H9 (cell line): ENCODE data around the gene GBP1. TPM values are rescaled to one million over a fixed set of nuclear protein-coding genes. Genes with fewer than 3 reads are reported as not detected.
"Not testable (repeated sequence)": the region's sequence is repeated elsewhere in the genome, so short reads cannot be mapped to it uniquely, and the experiment has no call there.

ENCODE experiments used
- DNase-seq: peaks from one replicate; pipeline ENCODE4 v3.0.0-alpha.2; 2017
- H2AFZ ChIP-seq: one replicate; pipeline ENCODE4 v1.6.1; 2013; ENCODE audit warnings: mild to moderate bottlenecking, low read length, control low read depth, moderate library complexity
- H2AK5ac ChIP-seq: 2 replicates; pipeline ENCODE4 v1.6.1; 2013; ENCODE audit warnings: low read length, control low read depth, mixed read lengths; ENCODE audit not compliant: insufficient read length
- H2BK120ac ChIP-seq: one replicate; pipeline ENCODE4 v1.6.1; 2013; ENCODE audit warnings: low read depth, mild to moderate bottlenecking, low read length, control low read depth, inconsistent platforms; ENCODE audit not compliant: poor library complexity, severe bottlenecking
- H2BK12ac ChIP-seq: 2 replicates; pipeline ENCODE4 v1.6.1; 2013; ENCODE audit warnings: low read length, control low read depth, mixed read lengths, low read depth; ENCODE audit not compliant: insufficient read length
- H2BK15ac ChIP-seq: 2 replicates; pipeline ENCODE4 v1.6.1; 2013; ENCODE audit warnings: low read depth, low read length, control low read depth
- H2BK20ac ChIP-seq: one replicate; pipeline ENCODE4 v1.6.1; 2013; ENCODE audit warnings: low read depth, mild to moderate bottlenecking, low read length, control low read depth, inconsistent platforms; ENCODE audit not compliant: poor library complexity, severe bottlenecking
- H2BK5ac ChIP-seq: 2 replicates; pipeline ENCODE4 v1.6.1; 2013; ENCODE audit warnings: low read length, control low read depth, mixed read lengths; ENCODE audit not compliant: insufficient read length
- H3K14ac ChIP-seq: 2 replicates; pipeline ENCODE4 v1.6.1; 2013; ENCODE audit warnings: low read length, control low read depth; ENCODE audit not compliant: insufficient read depth
- H3K18ac ChIP-seq: 2 replicates; pipeline ENCODE4 v1.6.1; 2013; ENCODE audit warnings: low read depth, mild to moderate bottlenecking, mixed read lengths, low read length, control low read depth; ENCODE audit not compliant: insufficient read length
- H3K23ac ChIP-seq: 2 replicates; pipeline ENCODE4 v1.6.1; 2013; ENCODE audit warnings: low read length, control low read depth, mixed read lengths, low read depth; ENCODE audit not compliant: insufficient read length
- H3K23me2 ChIP-seq: 2 replicates; pipeline ENCODE4 v1.6.1; 2013; ENCODE audit warnings: low read depth, mild to moderate bottlenecking, mixed read lengths, low read length, control low read depth; ENCODE audit not compliant: insufficient read length, poor library complexity, severe bottlenecking
- H3K27ac ChIP-seq: 2 replicates; pipeline ENCODE4 v1.5.1; 2013; ENCODE audit warnings: low read length, control low read depth, mixed read lengths, low read depth; ENCODE audit not compliant: insufficient read length
- H3K27me3 ChIP-seq: 2 replicates; pipeline ENCODE4 v1.6.1; 2013; ENCODE audit warnings: low read length, control low read depth, inconsistent platforms; ENCODE audit not compliant: insufficient read depth
- H3K4ac ChIP-seq: 2 replicates; pipeline ENCODE4 v1.6.1; 2013; ENCODE audit warnings: low read depth, mild to moderate bottlenecking, control low read depth, inconsistent platforms, low read length, moderate library complexity
- H3K4me1 ChIP-seq: 2 replicates; pipeline ENCODE4 v1.6.1; 2013; ENCODE audit warnings: low read length, control low read depth, inconsistent platforms; ENCODE audit not compliant: insufficient read depth
- H3K4me2 ChIP-seq: 2 replicates; pipeline ENCODE4 v1.6.1; 2013; ENCODE audit warnings: low read length, control low read depth, mixed read lengths; ENCODE audit not compliant: insufficient read length, insufficient read depth
- H3K56ac ChIP-seq: 2 replicates; pipeline ENCODE4 v1.6.1; 2013; ENCODE audit warnings: low read depth, mild to moderate bottlenecking, mixed read lengths, low read length, control low read depth; ENCODE audit not compliant: insufficient read length
- H3K79me1 ChIP-seq: 2 replicates; pipeline ENCODE4 v1.6.1; 2013; ENCODE audit warnings: low read depth, mild to moderate bottlenecking, moderate library complexity, low read length, control low read depth, inconsistent platforms; ENCODE audit not compliant: insufficient read depth, poor library complexity, severe bottlenecking
- H3K79me2 ChIP-seq: 2 replicates; pipeline ENCODE4 v1.6.1; 2013; ENCODE audit warnings: low read length, control low read depth, inconsistent platforms; ENCODE audit not compliant: insufficient read depth
- H3K9ac ChIP-seq: 2 replicates; pipeline ENCODE4 v1.6.1; 2013; ENCODE audit warnings: low read length, control low read depth, mixed read lengths; ENCODE audit not compliant: insufficient read length; ENCODE audit errors: extremely low read depth
- H3K9me3 ChIP-seq: one replicate; pipeline ENCODE4 v1.6.1; 2013; ENCODE audit warnings: low read depth, low read length, inconsistent platforms; ENCODE audit not compliant: control insufficient read depth
- H3T11ph ChIP-seq: one replicate; pipeline ENCODE4 v1.6.1; 2013; ENCODE audit warnings: mild to moderate bottlenecking, low read length, control low read depth, inconsistent platforms
- H4K20me1 ChIP-seq: one replicate; pipeline ENCODE4 v1.6.1; 2013; ENCODE audit not compliant: control insufficient read depth, insufficient read length, insufficient read depth
- H4K5ac ChIP-seq: 2 replicates; pipeline ENCODE4 v1.6.1; 2013; ENCODE audit warnings: low read depth, mild to moderate bottlenecking, mixed read lengths, low read length, control low read depth; ENCODE audit not compliant: insufficient read length
- H4K8ac ChIP-seq: replicated peaks from 2 replicates; pipeline ENCODE4 v1.6.1; 2013; ENCODE audit warnings: low read length, control low read depth, mixed read lengths, low read depth; ENCODE audit not compliant: insufficient read length
- H4K91ac ChIP-seq: 2 replicates; pipeline ENCODE4 v1.6.1; 2013; ENCODE audit warnings: low read depth, mild to moderate bottlenecking, moderate library complexity, mixed read lengths, low read length, control low read depth; ENCODE audit not compliant: insufficient read length
- H3K27ac Mint-ChIP-seq, 3 experiments: 2 replicates in 2 of 3; 3 replicates in 1 of 3; pipeline ENCODE4 v1.8.0; 2020 to 2021; ENCODE audit warnings: mixed read lengths in 3 of 3, mild to moderate bottlenecking in 1 of 3, moderate library complexity in 1 of 3
- H3K27me3 Mint-ChIP-seq: 2 replicates; pipeline ENCODE4 v1.8.0; 2021; ENCODE audit warnings: low read depth, mild to moderate bottlenecking, moderate library complexity, mixed read lengths
- H3K36me3 Mint-ChIP-seq, 3 experiments: 2 replicates in 2 of 3; 3 replicates in 1 of 3; pipeline ENCODE4 v1.8.0; 2020 to 2021; ENCODE audit warnings: low read depth in 3 of 3, mixed read lengths in 3 of 3; ENCODE audit not compliant: insufficient read depth in 1 of 3
- H3K4me1 Mint-ChIP-seq, 2 experiments: 2 replicates each; pipeline ENCODE4 v1.8.0; 2020; ENCODE audit warnings: mixed read lengths in 2 of 2
- H3K4me3 Mint-ChIP-seq, 2 experiments: 2 replicates in 1 of 2; 3 replicates in 1 of 2; pipeline ENCODE4 v1.8.0; 2020 to 2021; ENCODE audit warnings: mild to moderate bottlenecking in 2 of 2, mixed read lengths in 2 of 2, moderate library complexity in 1 of 2
- H3K9me3 Mint-ChIP-seq, 2 experiments: 2 replicates in 1 of 2; 3 replicates in 1 of 2; pipeline ENCODE4 v1.8.0; 2020; ENCODE audit warnings: mild to moderate bottlenecking in 2 of 2, mixed read lengths in 2 of 2, moderate library complexity in 1 of 2
- CTCF ChIP-seq: fragments of 200-600 bp; sonication (generic); conservative IDR thresholded peaks from 3 replicates; pipeline ENCODE4 v1.8.0; 2021; ENCODE audit warnings: antibody characterized with exemption, mild to moderate bottlenecking
- WGBS: extraction: QIAGEN DNeasy Blood & Tissue Kit; methylation state at CpG from one replicate; pipeline ENCODE4 v1.1.7; 2013; ENCODE audit warnings: missing lambda C conversion rate, low lambda C conversion rate, mixed read lengths; ENCODE audit not compliant: insufficient read length; ENCODE audit errors: extremely low coverage; 5-methylcytosine and 5-hydroxymethylcytosine counted together
- total RNA-seq: library from RNA; stranded (reverse); gene quantifications from 2 replicates; pipeline ENCODE4 v1.2.1, GENCODE V29; 2021

GBP1 gene
- total RNA-seq, 1 experiment from 2014 or later = not detected

GRCh38 chr1:89022167-89022959 is 42.6 kb downstream of the GBP1 start, which contains the start of gene GBP3:
TSS of gene GBP3 (minus strand) at chr1:89022866. CDS start at chr1:89020721, 2,145 bp downstream.
- H4K20me1 ChIP-seq = no peaks in the 10 kb centered on the region
- no peaks in the 10 kb centered on the region for H3K79me1 ChIP-seq
- H3K27me3 Mint-ChIP-seq = no peaks in the 10 kb centered on the region
- no peak within 1 kb of the TSS for H4K5ac ChIP-seq
- no peak within 1 kb of the TSS for H2BK15ac ChIP-seq
- no peak within 1 kb of the TSS for H3K56ac ChIP-seq
- no peak within 1 kb of the TSS for H4K91ac ChIP-seq
- H3K9me3 ChIP-seq = no peaks in the 10 kb centered on the region
- H3K9me3 Mint-ChIP-seq = no peaks in the 10 kb centered on the region; a peak in 1 of 5 replicates
- H3K4ac ChIP-seq = no peak within 1 kb of the TSS
- H3K27ac ChIP-seq = no peak within 1 kb of the TSS
- no peak within 1 kb of the TSS for H2BK12ac ChIP-seq
- no peak within 1 kb of the TSS for H3K4me2 ChIP-seq
- H3K23ac ChIP-seq = no peak within 1 kb of the TSS
- no peak within 1 kb of the TSS for H2AFZ ChIP-seq
- H2AK5ac ChIP-seq = no peak within 1 kb of the TSS
- H2BK120ac ChIP-seq = no peak within 1 kb of the TSS
- TF ChIP-seq CTCF = no peak
- no peaks in the 10 kb centered on the region for H3K79me2 ChIP-seq
- WGBS = no CpG with 5 or more reads among the region's 5 CpGs
- H2BK5ac ChIP-seq = no peak within 1 kb of the TSS
- no peak for DNase-seq
- no peak within 1 kb of the TSS for H3K14ac ChIP-seq
- no peak within 1 kb of the TSS for H3T11ph ChIP-seq
- H3K4me1 ChIP-seq = peaks cover 5% of the 10 kb centered on the region; the same call in 1 of the 2 replicates
- no peak within 1 kb of the TSS for H3K9ac ChIP-seq
- H3K27me3 ChIP-seq = no peaks in the 10 kb centered on the region
- H2BK20ac ChIP-seq = no peak within 1 kb of the TSS
- H3K36me3 Mint-ChIP-seq = no peaks in the 10 kb centered on the region
- no peaks in the 10 kb centered on the region for H3K23me2 ChIP-seq
- H3K4me3 Mint-ChIP-seq = no peak within 1 kb of the TSS
- no peak within 1 kb of the TSS for H3K18ac ChIP-seq
- H3K27ac Mint-ChIP-seq = no peak within 1 kb of the TSS; a peak in 2 of 7 replicates
- H4K8ac ChIP-seq = no peak within 1 kb of the TSS
- peaks cover 13 to 14% of the 10 kb centered on the region in 2 experiments for H3K4me1 Mint-ChIP-seq

GRCh38 chr1:89018318-89018717 is 46.7 kb downstream of the GBP1 start:
- H3K56ac ChIP-seq, H4K8ac ChIP-seq, H2BK15ac ChIP-seq, H3K9me3 Mint-ChIP-seq, H4K20me1 ChIP-seq, H3K4me2 ChIP-seq, H3K79me2 ChIP-seq, H3K23ac ChIP-seq, H3K9ac ChIP-seq, H2AK5ac ChIP-seq, H3K27ac Mint-ChIP-seq, H2AFZ ChIP-seq, H4K91ac ChIP-seq, H3K4me1 ChIP-seq, H3T11ph ChIP-seq, H3K4me3 Mint-ChIP-seq, H3K9me3 ChIP-seq, H3K23me2 ChIP-seq, H3K79me1 ChIP-seq, H3K27ac ChIP-seq, H3K14ac ChIP-seq, H2BK20ac ChIP-seq, H3K36me3 Mint-ChIP-seq, H4K5ac ChIP-seq, H3K27me3 ChIP-seq, DNase-seq, H3K4ac ChIP-seq, H3K18ac ChIP-seq, H3K27me3 Mint-ChIP-seq, H2BK5ac ChIP-seq, H2BK12ac ChIP-seq, H2BK120ac ChIP-seq: not testable (repeated sequence)
- peaks cover 14% of the 10 kb centered on the region in 2 experiments for H3K4me1 Mint-ChIP-seq
- no CpG with 5 or more reads among the region's 3 CpGs for WGBS
